DND-41 (cell line): Measurements from ENCODE around the gene RTN4RL2.

Experiments used
- CTCF ChIP-seq: IDR thresholded peaks from 2 replicates; pipeline ENCODE4 v1.5.1; 2012; ENCODE audit warnings: borderline replicate concordance, low read length, moderate library complexity, mild to moderate bottlenecking; ENCODE audit not compliant: poor library complexity, severe bottlenecking; ENCODE audit errors: extremely low read depth
- EZH2 ChIP-seq: IDR thresholded peaks from 3 replicates; pipeline ENCODE4 v1.6.1; 2012; ENCODE audit warnings: borderline replicate concordance, low read depth, mild to moderate bottlenecking, moderate library complexity, low read length, inconsistent platforms; ENCODE audit not compliant: severe bottlenecking

GRCh38 chr11:57421066-57421465, 39.3 kb upstream of the RTN4RL2 start:
- TF ChIP-seq CTCF (no peak), EZH2 (no peak)
